ENCODE data around the gene RELN. TPM values are rescaled to one million over a fixed set of nuclear protein-coding genes. Genes with fewer than 3 reads are reported as not detected.

RELN gene
- total RNA-seq, 1 donor from 2014 or later: 7.3 TPM

GRCh38 chr7:103628742-103629141, 360.7 kb downstream of the RELN start:
- Mint-ChIP-seq H3K4me3 (no peak overlapping the region), H3K9me3 (no peaks in the 10 kb centered on the region), H3K36me3 (no peaks in the 10 kb centered on the region), H3K27me3 (ENCODE audit: low read depth) (no peaks in the 10 kb centered on the region), H3K4me1 (peaks cover 11% of the 10 kb centered on the region), H3K27ac (no peak overlapping the region)
- DNase-seq (ENCODE audit: low spot score in 2 of 2, unreplicated experiment in 2 of 2): no peak
- TF ChIP-seq CTCF (IDR thresholded peaks at IDR 0.05; ENCODE audit: unreplicated experiment): no peak

GRCh38 chr7:103626776-103627175, 362.7 kb downstream of the RELN start:
- H3K27ac Mint-ChIP-seq: peak overlapping the region; percentile 78

GRCh38 chr7:103622274-103622673, 367.2 kb downstream of the RELN start:
- no peaks in the 10 kb centered on the region for H3K9me3 Mint-ChIP-seq
- TF ChIP-seq CTCF (IDR thresholded peaks at IDR 0.05; ENCODE audit: unreplicated experiment): no peak
- no peak for DNase-seq (ENCODE audit: low spot score in 2 of 2, unreplicated experiment in 2 of 2)
- no peaks in the 10 kb centered on the region for H3K36me3 Mint-ChIP-seq
- H3K4me1 Mint-ChIP-seq: peaks cover 3% of the 10 kb centered on the region
- no peak overlapping the region for H3K27ac Mint-ChIP-seq
- H3K27me3 Mint-ChIP-seq (ENCODE audit: low read depth): no peaks in the 10 kb centered on the region
- no peak overlapping the region for H3K4me3 Mint-ChIP-seq

More at GRCh38 chr7:103626776-103627175, 362.7 kb downstream of the RELN start:
- Mint-ChIP-seq H3K27me3 (ENCODE audit: low read depth) (no peaks in the 10 kb centered on the region), H3K4me1 (peaks cover 11% of the 10 kb centered on the region), H3K9me3 (no peaks in the 10 kb centered on the region), H3K36me3 (no peaks in the 10 kb centered on the region), H3K4me3 (no peak overlapping the region)
- TF ChIP-seq CTCF (IDR thresholded peaks at IDR 0.05; ENCODE audit: unreplicated experiment): no peak
- no peak for DNase-seq (ENCODE audit: low spot score in 2 of 2, unreplicated experiment in 2 of 2)

- Mint-ChIP-seq H3K4me1 (peaks cover 2% of the 10 kb centered on the region), H3K9me3 (no peaks in the 10 kb centered on the region), H3K27ac (no peak overlapping the region), H3K4me3 (no peak overlapping the region), H3K27me3 (ENCODE audit: low read depth) (no peaks in the 10 kb centered on the region), H3K36me3 (no peaks in the 10 kb centered on the region)
- no peak for TF ChIP-seq CTCF (IDR thresholded peaks at IDR 0.05; ENCODE audit: unreplicated experiment)
- DNase-seq (ENCODE audit: low spot score in 2 of 2, unreplicated experiment in 2 of 2): no peak
Measured at GRCh38 chr7:103613655-103614642, 375.5 kb downstream of the RELN start.

- no peak for TF ChIP-seq CTCF (IDR thresholded peaks at IDR 0.05; ENCODE audit: unreplicated experiment)
- H3K4me3 Mint-ChIP-seq: no peak overlapping the region
- H3K27ac Mint-ChIP-seq: no peak overlapping the region
- H3K27me3 Mint-ChIP-seq (ENCODE audit: low read depth): no peaks in the 10 kb centered on the region
- no peaks in the 10 kb centered on the region for H3K4me1 Mint-ChIP-seq
- no peaks in the 10 kb centered on the region for H3K36me3 Mint-ChIP-seq
- no peaks in the 10 kb centered on the region for H3K9me3 Mint-ChIP-seq
- no peak for DNase-seq (ENCODE audit: low spot score in 2 of 2, unreplicated experiment in 2 of 2)
Measured at GRCh38 chr7:103609778-103610177, 379.7 kb downstream of the RELN start.

Data from mesothelial cell of epicardium (in vitro differentiated cells).